Lung (tissue), 12 donors: ENCODE results near the gene CHST11. TPM values are rescaled to one million over a fixed set of nuclear protein-coding genes. Genes with fewer than 3 reads are reported as not detected.

Experiments
- ATAC-seq: fragments of 200-7000 bp; cut with Tn5 transposase; one replicate; pipeline ENCODE4 v1.9.1; 2020; ENCODE audit warnings: moderate number of reproducible peaks; ENCODE audit not compliant: insufficient read depth, low FRiP score
- DNase-seq, 3 donors: peaks; one replicate each; pipeline ENCODE4 v3.0.0-alpha.2; 2013 to 2017
- H3K27ac ChIP-seq, 2 donors: one replicate each; pipeline ENCODE4 v1.5.1; 2013; ENCODE audit warnings: mild to moderate bottlenecking in 2 of 2, moderate library complexity in 2 of 2, control low read depth in 1 of 2, inconsistent platforms in 1 of 2, low read depth in 1 of 2, low read length in 1 of 2
- H3K27me3 ChIP-seq, 3 donors: one replicate each; pipeline ENCODE4 v1.5.1; 2013; ENCODE audit warnings: low read length in 2 of 3; ENCODE audit not compliant: control insufficient read depth in 3 of 3, insufficient read depth in 3 of 3
- H3K36me3 ChIP-seq, 4 donors: one replicate each; pipeline ENCODE4 v1.5.1; 2013; ENCODE audit warnings: low read length in 4 of 4, mild to moderate bottlenecking in 1 of 4, moderate library complexity in 1 of 4; ENCODE audit not compliant: control insufficient read depth in 4 of 4, insufficient read depth in 4 of 4
- H3K4me1 ChIP-seq, 5 donors: one replicate each; pipeline ENCODE4 v1.5.1; 2013; ENCODE audit warnings: low read length in 5 of 5, mild to moderate bottlenecking in 2 of 5, moderate library complexity in 1 of 5; ENCODE audit not compliant: control insufficient read depth in 5 of 5, insufficient read depth in 5 of 5
- H3K4me3 ChIP-seq: one replicate; pipeline ENCODE4 v1.5.1; 2013; ENCODE audit warnings: mild to moderate bottlenecking, control low read depth, moderate library complexity
- H3K9ac ChIP-seq, 2 donors: one replicate each; pipeline ENCODE4 v1.5.1; 2013; ENCODE audit warnings: low read length in 2 of 2, control low read depth in 1 of 2; ENCODE audit not compliant: insufficient read depth in 1 of 2
- H3K9me3 ChIP-seq, 4 donors: one replicate each; pipeline ENCODE4 v1.5.1; 2013; ENCODE audit warnings: low read length in 3 of 4, mild to moderate bottlenecking in 1 of 4, moderate library complexity in 1 of 4; ENCODE audit not compliant: control insufficient read depth in 4 of 4, insufficient read depth in 3 of 4
- CTCF ChIP-seq: IDR thresholded peaks from 2 replicates; pipeline ENCODE4 v1.5.1; 2012; ENCODE audit warnings: mild to moderate bottlenecking; ENCODE audit errors: control extremely low read depth, extremely low read depth
- WGBS, 2 donors: extraction: QIAGEN DNeasy Blood & Tissue Kit; methylation state at CpG; one replicate each; pipeline ENCODE4 v1.1.7; 2013; 5-methylcytosine and 5-hydroxymethylcytosine counted together
- polyA plus RNA-seq, 2 donors: library from polyadenylated mRNA; stranded (reverse); fragments of 200-250 nt; gene quantifications; one replicate each; pipeline ENCODE4 v1.2.1, GENCODE V29; 2013
- total RNA-seq, 2 donors: library from RNA; depleted of rRNA in 1 of 2; stranded (reverse); fragments of >200 nt in 1 of 2; gene quantifications; one replicate each; pipeline ENCODE4 v1.2.1, GENCODE V29; 2014 to 2021
- donor health status: control.
- donor health status: control.
- donor health status: Bipolar disorder and iron deficiency.
- donor health status: healthy.
- donor health status: DM: yes; HTN: yes; CAD: no.

CHST11 gene
- total and polyA plus RNA-seq, 4 donors, result 9.0 to 63.2 (median 27.7) TPM

GRCh38 chr12:104734541-104735095 lies 277.9 kb downstream of the CHST11 start:
- TF ChIP-seq CTCF, result no peak
- H3K9me3 ChIP-seq, result no peaks in the 10 kb centered on the region
- H3K4me1 ChIP-seq, result peaks cover 0 to 14% (median 13%) of the 10 kb centered on the region in 5 donors
- no peaks in the 10 kb centered on the region for H3K36me3 ChIP-seq
- no peak for DNase-seq
- no peak for ATAC-seq
- no peak overlapping the region for H3K27ac ChIP-seq
- H3K27me3 ChIP-seq, result no peaks in the 10 kb centered on the region
- no peak overlapping the region for H3K9ac ChIP-seq
- H3K4me3 ChIP-seq, result no peak overlapping the region
- whole genome bisulfite sequencing, 2 donors, result 70 to 85% methylated on average over 6 of the region's 6 CpGs

GRCh38 chr12:104735801-104736200 lies 279.1 kb downstream of the CHST11 start:
- DNase-seq, result no peak
- TF ChIP-seq CTCF, result no peak
- ATAC-seq, result no peak
- Histone ChIP-seq H3K27ac (no peak overlapping the region), H3K9ac (no peak overlapping the region), H3K4me1 (peaks cover 0 to 15% (median 13%) of the 10 kb centered on the region in 5 donors), H3K27me3 (no peaks in the 10 kb centered on the region), H3K36me3 (no peaks in the 10 kb centered on the region), H3K9me3 (no peaks in the 10 kb centered on the region), H3K4me3 (no peak overlapping the region)
- WGBS, 2 donors, result 68 to 79% methylated on average over 5 of the region's 5 CpGs

GRCh38 chr12:104736307-104736706 lies 279.6 kb downstream of the CHST11 start:
- 76 to 90% methylated on average over 6 of the region's 6 CpGs for WGBS, 2 donors

More at GRCh38 chr12:104736307-104736706, 279.6 kb downstream of the CHST11 start:
- ATAC-seq (no peak), DNase-seq (peak in 2 of 3 donors; percentile 68 to 73)
- no peaks in the 10 kb centered on the region for H3K27me3 ChIP-seq
- H3K9me3 ChIP-seq, result no peaks in the 10 kb centered on the region
- no peak overlapping the region for H3K9ac ChIP-seq
- peaks cover 0 to 17% (median 13%) of the 10 kb centered on the region in 5 donors for H3K4me1 ChIP-seq
- no peak overlapping the region for H3K4me3 ChIP-seq
- H3K27ac ChIP-seq, result no peak overlapping the region
- no peak for TF ChIP-seq CTCF
- no peaks in the 10 kb centered on the region for H3K36me3 ChIP-seq
